ENCODE results near the gene KLK12. TPM values are rescaled to one million over a fixed set of nuclear protein-coding genes. Genes with fewer than 3 reads are reported as not detected.

The KLK12 gene
- total RNA-seq, 4 donors from 2014 or later, result 1.4 to 4.7 TPM; not detected in 2

- Histone ChIP-seq H3K9me3 (no peaks in the 10 kb centered on the region), H3K27me3 (peaks cover 0 to 15% of the 10 kb centered on the region in 2 donors), H3K4me3 (no peak overlapping the region), H3K27ac (no peak overlapping the region), H3K4me1 (peaks cover 0 to 18% (median 0%) of the 10 kb centered on the region in 4 donors), H3K36me3 (no peaks in the 10 kb centered on the region)
- DNase-seq, result no peak
- TF ChIP-seq CTCF (IDR thresholded peaks at IDR 0.05), result no peak
Measured at GRCh38 chr19:51022526-51022925, 12.3 kb downstream of the KLK12 start.

DNA sequence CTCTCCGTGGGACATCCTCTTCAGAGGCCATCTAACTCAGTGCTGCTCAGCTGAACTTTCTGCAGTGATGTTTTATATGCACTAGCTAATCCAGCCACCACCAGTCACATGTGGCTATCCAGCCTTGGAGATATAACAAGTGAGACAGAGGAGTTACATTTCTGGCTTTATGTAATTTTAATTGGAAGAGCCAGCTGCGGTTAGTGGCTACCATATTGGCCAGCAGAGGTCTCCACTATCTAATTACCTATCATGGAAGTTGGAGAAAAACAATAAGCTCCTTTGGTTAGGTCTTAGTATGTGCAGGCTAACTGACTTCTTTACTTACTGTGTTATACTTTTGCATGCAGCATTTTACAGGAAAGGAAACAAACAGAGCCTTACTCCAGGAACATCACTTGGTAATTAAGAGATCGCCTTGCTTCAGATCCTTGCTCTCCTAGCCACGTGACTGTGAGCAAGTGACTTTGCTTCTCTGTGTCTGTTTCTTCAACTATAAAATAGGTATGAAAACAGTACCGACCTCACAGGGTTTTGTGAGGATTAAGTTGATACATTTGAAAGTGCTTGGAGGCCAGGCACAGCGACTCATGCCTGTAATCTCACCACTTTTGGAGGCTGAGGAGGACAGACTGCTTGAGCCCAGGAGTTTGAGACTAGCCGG lies 13.7 kb downstream of the KLK12 start:
- Histone ChIP-seq H3K4me1 (peaks cover 0 to 28% (median 0%) of the 10 kb centered on the region in 4 donors), H3K36me3 (no peaks in the 10 kb centered on the region), H3K27ac (no peak overlapping the region), H3K4me3 (no peak overlapping the region), H3K27me3 (peaks cover 0 to 25% of the 10 kb centered on the region in 2 donors), H3K9me3 (no peaks in the 10 kb centered on the region)
- DNase-seq, result no peak
- TF ChIP-seq POLR2A (IDR thresholded peaks at IDR 0.05) (no peak), CTCF (IDR thresholded peaks at IDR 0.05) (peak in 5 of 6 experiments; percentile 23 to 65 (median 56))

GRCh38 chr19:51019544-51019925 lies 15.3 kb downstream of the KLK12 start, which contains the start of gene KLK10:
Gene KLK10 (minus strand): TSS chr19:51019709. CDS start chr19:51019130, 579 bp downstream.
- Histone ChIP-seq H3K27me3 (peaks cover 0 to 25% of the 10 kb centered on the region in 2 donors), H3K9me3 (no peaks in the 10 kb centered on the region), H3K36me3 (no peaks in the 10 kb centered on the region), H3K27ac (peak within 1 kb of the TSS in 1 of 4 donors; percentile 12), H3K4me1 (peaks cover 0 to 28% (median 0%) of the 10 kb centered on the region in 4 donors), H3K4me3 (peak within 1 kb of the TSS in 3 of 4 donors; percentile 22 to 39 (median 36))
- no peak for TF ChIP-seq CTCF (IDR thresholded peaks at IDR 0.05)
- TF ChIP-seq POLR2A (IDR thresholded peaks at IDR 0.05), result no peak
- DNase-seq, result no peak

GRCh38 chr19:51018745-51019543 lies 15.9 kb downstream of the KLK12 start:
- peak overlapping the region in 3 of 4 donors; percentile 22 to 39 (median 36) for H3K4me3 ChIP-seq
- no peaks in the 10 kb centered on the region for H3K36me3 ChIP-seq
- H3K9me3 ChIP-seq, result no peaks in the 10 kb centered on the region
- peaks cover 0 to 28% (median 0%) of the 10 kb centered on the region in 4 donors for H3K4me1 ChIP-seq
- TF ChIP-seq CTCF (IDR thresholded peaks at IDR 0.05), result no peak
- no peak for TF ChIP-seq POLR2A (IDR thresholded peaks at IDR 0.05)
- peaks cover 0 to 25% of the 10 kb centered on the region in 2 donors for H3K27me3 ChIP-seq
- no peak for DNase-seq
- H3K27ac ChIP-seq, result peak overlapping the region in 1 of 4 donors; percentile 12

GRCh38 chr19:51016798-51017683 lies 17.8 kb downstream of the KLK12 start:
- peaks cover 0 to 25% of the 10 kb centered on the region in 2 donors for H3K27me3 ChIP-seq
- H3K27ac ChIP-seq, result no peak overlapping the region
- peak in 2 of 3 donors; percentile 69 to 71 for DNase-seq
- TF ChIP-seq POLR2A (IDR thresholded peaks at IDR 0.05) (no peak), CTCF (IDR thresholded peaks at IDR 0.05) (peak in 4 of 6 experiments; percentile 55 to 63 (median 62))
- H3K4me3 ChIP-seq, result peak overlapping the region in 2 of 4 donors; percentile 34 to 37
- peaks cover 0 to 28% (median 0%) of the 10 kb centered on the region in 4 donors for H3K4me1 ChIP-seq
- H3K36me3 ChIP-seq, result no peaks in the 10 kb centered on the region
- H3K9me3 ChIP-seq, result no peaks in the 10 kb centered on the region
